HG03571 (cell line): ENCODE results near the gene STRBP.
"Not testable (repeated sequence)": the region's sequence is repeated elsewhere in the genome, so short reads cannot be mapped to it uniquely, and the experiment has no call there.

ENCODE experiments used
- ATAC-seq: cut with Tn5 transposase; IDR thresholded peaks from one replicate; pipeline ENCODE4 v1.9.1; 2021; ENCODE audit not compliant: unreplicated experiment

The STRBP gene

DNA sequence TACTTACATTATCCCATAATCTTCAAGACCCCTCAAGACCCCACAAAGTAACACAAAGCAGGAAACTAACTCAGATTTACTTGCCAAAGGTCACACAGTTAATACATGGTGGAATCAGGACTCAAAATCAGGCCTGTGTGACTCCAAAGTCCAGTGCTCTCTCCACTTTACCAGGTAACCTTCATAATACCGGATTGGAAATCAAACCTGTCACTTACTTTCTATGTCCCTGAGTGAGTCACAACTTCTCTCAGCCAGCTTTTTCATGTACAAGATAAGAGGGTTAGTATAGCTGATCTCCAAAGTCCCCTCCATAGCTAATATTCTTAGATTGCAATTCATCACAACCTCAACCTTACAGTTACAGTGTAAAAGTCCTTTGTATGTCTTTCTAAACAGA, 17.1 kb downstream of the STRBP start:
- ATAC-seq = no peak

DNA sequence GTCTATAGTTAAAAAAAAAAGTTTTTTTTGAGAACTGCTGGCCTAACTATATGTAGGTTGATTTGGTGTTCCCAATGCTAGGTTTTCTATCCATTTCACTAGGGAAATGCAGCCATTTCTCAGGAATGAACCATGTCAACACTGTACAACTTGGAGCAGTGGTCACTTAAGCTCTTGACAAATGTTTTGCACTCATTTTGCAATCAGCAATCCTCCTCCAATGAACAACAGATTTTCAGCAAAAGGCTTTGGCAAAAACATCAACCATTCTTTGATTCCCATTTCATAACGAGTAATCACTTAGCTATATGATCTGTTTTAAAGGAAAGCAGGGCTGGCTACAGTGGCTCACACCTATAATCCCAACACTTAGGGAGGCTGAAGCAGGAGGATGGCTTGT, 17.9 kb downstream of the STRBP start:
- ATAC-seq = no peak

DNA sequence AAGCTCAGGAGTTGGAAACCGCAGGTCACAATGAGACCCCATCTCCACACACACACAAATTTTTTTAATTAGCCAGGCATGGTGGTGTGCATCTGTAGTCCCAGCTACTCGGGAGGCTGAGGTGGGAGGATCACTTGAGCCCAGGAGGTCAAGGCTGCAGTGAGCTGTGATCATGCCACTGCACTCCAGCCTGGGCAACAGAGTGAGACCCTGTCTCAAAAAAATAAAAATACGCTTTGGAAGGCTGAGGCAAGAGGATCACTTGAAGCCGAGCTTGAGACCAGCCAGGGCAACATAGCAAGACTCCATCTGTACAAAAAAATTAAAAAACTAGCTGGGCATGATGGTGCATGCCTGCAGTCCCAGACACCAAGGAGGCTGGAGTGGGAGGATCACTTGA, 19.2 kb downstream of the STRBP start:
- ATAC-seq = not testable (repeated sequence)

DNA sequence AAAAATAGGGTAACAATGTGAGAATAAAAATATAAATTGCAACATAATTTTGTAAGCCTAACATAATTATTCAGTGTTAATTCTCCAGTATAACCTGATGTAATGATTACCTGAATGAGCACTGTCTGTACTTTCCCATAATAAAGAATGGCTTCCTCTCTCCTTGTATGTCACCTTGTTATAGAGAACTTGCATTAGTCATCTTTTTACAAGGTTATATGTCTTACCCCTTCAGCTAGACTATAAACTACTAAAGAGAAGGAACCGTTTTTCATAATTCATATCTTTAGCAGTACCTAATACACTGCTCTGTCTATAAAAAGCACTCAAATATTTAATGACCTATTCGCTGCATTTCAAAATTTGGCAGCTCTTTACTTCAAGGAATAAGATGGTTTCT, 19.8 kb downstream of the STRBP start:
- ATAC-seq = no peak

GRCh38 chr9:123246534-123246933, 21.9 kb downstream of the STRBP start:
- no peak for ATAC-seq

GRCh38 chr9:123239726-123240125, 28.7 kb downstream of the STRBP start:
- ATAC-seq = no peak

DNA sequence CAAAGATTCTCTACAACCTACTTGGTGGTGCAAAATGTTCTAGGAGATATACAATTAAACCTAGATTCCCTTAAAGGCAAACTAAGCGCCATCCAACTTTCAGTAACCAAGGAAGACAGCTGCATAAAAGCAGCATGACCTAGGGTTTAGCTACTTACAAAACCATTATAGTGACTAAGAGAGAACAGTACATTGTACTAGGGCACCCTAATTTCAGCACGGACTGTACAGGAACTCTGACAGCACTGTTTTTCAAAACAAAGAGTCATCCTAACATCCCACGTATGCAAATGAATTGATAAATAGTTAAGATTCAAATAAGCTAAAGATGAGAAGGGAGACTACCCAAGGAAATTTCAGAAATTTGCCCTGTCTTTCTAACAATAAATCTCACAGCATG, 30.0 kb downstream of the STRBP start:
- ATAC-seq = no peak

DNA sequence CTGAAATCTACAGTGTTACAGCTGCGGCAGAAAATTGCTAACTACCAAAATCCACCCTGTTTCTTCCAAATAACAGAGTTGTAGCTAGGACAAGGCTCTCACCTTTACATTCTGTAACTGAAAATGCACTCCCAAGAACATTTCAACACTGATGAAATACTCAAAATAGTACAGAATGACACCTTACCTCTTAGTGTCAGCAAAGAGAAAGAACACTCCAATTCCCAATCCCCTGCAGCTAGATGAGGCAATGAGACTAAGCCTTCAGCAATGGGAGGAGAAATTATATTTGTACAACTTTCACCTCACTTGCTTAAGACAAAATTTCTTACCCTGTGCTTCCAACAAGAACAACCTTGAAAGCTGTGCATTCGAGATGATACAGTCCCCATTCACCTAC, 31.2 kb downstream of the STRBP start:
- ATAC-seq = no peak

DNA sequence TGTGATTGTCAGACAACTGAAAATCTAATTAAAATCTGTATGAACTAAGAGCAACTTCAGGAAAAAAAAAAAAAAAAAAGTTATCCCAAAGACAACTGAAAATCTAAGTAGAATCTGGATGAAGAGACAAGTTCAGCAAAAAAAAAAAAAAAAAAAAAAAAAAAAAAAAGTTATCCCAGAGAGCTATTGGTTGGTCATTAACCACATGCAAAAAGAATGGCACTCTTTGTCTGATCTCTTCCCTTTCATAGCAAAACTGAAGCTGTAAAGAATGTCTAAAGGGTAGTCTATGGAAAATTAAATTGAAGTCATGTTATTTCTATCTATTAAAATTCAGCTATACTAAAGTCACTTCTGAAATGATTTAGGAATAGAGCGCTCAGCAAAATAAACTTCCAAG, 32.9 kb downstream of the STRBP start:
- no peak for ATAC-seq

- peak; percentile 66 for ATAC-seq
Measured at GRCh38 chr9:123234853-123235252, 33.5 kb downstream of the STRBP start.

- ATAC-seq = no peak
Measured at GRCh38 chr9:123232332-123232731, 36.1 kb downstream of the STRBP start.

DNA sequence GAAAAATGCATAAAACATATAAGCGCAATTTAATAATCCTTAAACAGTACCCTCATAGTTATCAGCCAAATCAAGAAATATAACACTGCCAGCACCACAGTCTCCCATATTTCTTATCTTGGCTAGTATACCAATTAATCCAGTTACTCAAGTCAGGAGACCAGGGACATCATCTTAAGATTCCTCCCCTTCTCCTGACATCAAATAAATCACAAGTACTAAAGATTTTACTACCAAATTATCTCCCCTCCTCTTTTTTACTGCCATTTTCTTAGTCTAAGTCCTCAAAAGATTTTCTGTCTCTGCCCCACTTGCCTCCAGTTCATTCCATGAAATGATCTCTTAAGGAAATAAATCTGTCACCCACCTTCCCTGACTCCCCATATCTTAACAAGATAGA, 37.0 kb downstream of the STRBP start:
- ATAC-seq = no peak

DNA sequence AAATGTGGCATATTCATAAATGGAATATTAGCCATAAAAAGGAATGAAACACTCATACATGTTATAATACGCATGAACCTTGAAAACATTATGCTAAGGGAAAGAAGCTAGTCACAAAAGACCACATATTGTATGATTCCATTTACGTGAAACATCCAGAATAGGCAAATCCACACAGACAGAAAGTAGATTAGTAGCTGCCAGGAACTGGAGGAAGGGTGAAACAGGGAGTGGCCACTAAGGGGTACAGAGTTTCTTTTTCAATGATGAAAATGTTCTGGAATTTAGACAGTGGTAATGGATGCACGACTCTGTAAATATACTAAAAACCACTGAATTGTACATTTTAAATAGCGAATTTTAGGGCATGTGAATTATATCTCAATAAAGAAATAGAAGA, 39.4 kb downstream of the STRBP start:
- no peak for ATAC-seq

- ATAC-seq = no peak
Measured at GRCh38 chr9:123225995-123226394, 42.4 kb downstream of the STRBP start.

GRCh38 chr9:123225374-123225813, 43.0 kb downstream of the STRBP start:
- ATAC-seq = peak; percentile 74

DNA sequence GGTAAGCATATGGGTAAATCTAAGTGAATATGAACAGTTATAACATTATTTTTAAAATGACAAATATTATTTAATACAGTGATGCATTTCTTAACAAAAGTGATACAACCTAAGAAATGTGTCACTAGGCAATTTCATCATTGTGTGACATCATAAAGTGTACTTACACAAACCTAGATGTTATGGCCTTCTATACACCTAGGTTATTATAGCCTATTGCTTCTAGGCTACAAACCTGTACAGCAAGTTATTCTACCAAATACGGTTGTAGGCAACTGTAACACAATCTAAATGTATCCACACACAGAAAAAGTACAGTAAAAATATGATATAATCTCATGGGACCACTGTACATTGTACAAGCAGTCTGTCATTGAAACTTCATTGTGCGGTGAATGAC, 48.3 kb downstream of the STRBP start:
- no peak for ATAC-seq

DNA sequence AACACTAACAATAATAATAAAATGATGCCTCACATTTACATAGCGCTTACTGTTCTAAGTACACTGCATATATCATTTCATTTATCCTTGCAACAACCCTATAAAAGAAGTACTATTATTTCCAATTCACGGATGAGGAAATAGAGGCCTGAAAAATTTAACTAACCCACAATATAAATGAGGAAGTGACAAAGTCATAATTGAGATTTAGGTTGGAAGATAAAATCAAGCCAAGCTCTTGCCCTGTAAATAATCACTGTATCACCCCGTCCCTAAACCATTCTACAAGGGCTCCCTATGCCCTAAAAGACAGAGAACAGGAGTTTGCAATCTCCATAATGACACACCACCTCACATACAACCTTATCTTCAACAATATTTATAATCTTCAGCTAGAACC, 49.6 kb downstream of the STRBP start:
- no peak for ATAC-seq

DNA sequence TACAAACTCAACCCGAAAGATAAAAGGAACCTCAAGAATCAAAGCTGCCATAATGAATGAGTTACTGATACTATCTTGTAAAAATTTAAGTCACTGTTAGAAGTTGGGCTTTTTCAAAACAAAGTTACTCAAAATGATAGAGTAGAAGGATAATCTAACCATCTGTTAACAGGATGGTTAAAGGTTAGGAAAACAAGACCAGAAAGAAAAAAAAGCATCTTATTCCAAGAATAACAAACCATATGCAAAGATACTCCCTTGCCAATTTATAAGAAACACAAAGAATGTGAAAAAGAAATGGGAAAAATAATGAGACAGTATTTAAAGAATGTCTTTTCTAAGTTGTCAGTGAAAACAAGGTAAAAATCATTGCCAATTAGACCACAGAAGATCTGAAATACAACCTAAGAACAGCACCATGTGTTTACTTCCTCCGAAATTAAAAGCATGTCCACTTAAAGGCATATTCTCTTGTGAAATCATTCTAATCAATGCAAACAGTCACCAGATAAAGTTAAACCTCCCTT, 51.2 kb downstream of the STRBP start:
- ATAC-seq = no peak

- no peak for ATAC-seq
Measured at GRCh38 chr9:123216251-123216797, 52.1 kb downstream of the STRBP start.

DNA sequence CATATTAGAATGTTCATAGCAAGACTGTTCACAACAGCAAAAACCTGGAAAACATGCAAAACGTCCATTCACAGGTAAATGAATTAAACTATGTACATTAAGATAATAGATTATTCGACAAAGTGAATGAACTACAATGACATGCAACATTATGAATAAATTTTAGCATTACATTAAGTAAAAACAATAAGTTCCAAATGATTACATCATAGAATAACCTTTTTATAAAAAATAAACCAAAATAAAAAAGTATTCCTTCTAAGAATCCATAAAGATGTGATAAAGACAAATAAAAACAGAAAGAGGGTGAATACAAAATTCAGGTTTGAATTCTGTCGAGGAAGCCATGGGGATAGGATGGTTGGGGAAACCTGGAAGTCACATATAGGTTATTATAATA, 57.3 kb downstream of the STRBP start:
- no peak for ATAC-seq

GRCh38 chr9:123208626-123209174, 59.7 kb downstream of the STRBP start:
- ATAC-seq = no peak

DNA sequence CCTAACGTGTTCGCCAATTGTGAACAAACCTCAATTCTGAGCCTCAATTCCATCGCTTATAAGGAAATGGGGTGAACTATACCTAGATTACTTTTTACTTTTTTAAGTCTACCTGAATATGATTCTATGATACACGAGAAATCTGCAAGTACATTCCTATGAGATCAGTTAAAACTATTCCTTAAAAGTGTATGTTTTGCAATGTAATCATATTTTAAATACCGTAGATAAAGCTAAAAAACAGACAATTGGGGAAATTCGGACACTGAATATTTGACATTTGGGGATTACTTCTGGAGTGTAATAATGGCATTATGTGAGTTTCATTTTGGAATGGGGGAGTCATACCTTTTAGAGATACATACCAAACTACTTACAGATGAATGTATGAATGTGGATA, 62.3 kb downstream of the STRBP start:
- ATAC-seq = no peak

DNA sequence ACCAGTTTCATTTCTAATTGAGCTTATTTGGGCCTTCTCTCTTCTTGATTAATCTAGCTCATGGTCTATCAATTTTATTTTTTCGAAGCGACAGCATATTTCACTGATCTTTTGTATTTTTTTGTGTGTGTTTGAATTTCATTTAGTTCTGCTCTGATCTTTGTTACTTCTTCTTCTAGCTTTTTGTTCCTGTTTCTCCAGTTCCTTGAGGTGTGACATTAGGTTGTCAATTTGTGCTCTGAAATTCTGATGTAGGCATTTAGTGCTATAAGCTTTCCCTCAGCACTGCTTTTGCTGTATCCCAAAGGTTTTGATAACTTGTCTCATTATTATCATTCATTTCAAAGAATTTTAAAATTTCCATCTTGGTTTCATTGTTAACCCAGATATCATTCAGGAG, 67.3 kb downstream of the STRBP start:
- no peak for ATAC-seq
